Stomach smooth muscle (tissue), 2 donors: ENCODE data around the gene RNF34.
"Not testable (repeated sequence)": the region's sequence is repeated elsewhere in the genome, so short reads cannot be mapped to it uniquely, and the experiment has no call there.

Experiments used
- H3K27ac ChIP-seq: one replicate; pipeline ENCODE4 v1.7.0; 2013; ENCODE audit warnings: mild to moderate bottlenecking, low read length, inconsistent platforms
- H3K27me3 ChIP-seq, 2 donors: one replicate each; pipeline ENCODE4 v1.7.0; 2013; ENCODE audit warnings: low read length in 2 of 2; ENCODE audit not compliant: insufficient read depth in 2 of 2, control insufficient read depth in 1 of 2
- H3K36me3 ChIP-seq, 2 donors: one replicate each; pipeline ENCODE4 v1.7.0; 2013; ENCODE audit warnings: low read length in 2 of 2; ENCODE audit not compliant: control insufficient read depth in 2 of 2, insufficient read depth in 2 of 2
- H3K4me1 ChIP-seq: one replicate; pipeline ENCODE4 v1.7.0; 2013; ENCODE audit warnings: low read length; ENCODE audit not compliant: control insufficient read depth, insufficient read depth
- H3K4me3 ChIP-seq, 2 donors: one replicate each; pipeline ENCODE4 v1.7.0; 2013; ENCODE audit warnings: low read length in 2 of 2
- H3K9ac ChIP-seq, 2 donors: one replicate each; pipeline ENCODE4 v1.7.0; 2013; ENCODE audit warnings: low read length in 2 of 2, mild to moderate bottlenecking in 1 of 2
- H3K9me3 ChIP-seq, 2 donors: one replicate each; pipeline ENCODE4 v1.7.0; 2013; ENCODE audit warnings: low read length in 2 of 2; ENCODE audit not compliant: control insufficient read depth in 2 of 2
- donor health status: healthy.
- donor health status: Pancreatic carcinoma.

The RNF34 gene

DNA sequence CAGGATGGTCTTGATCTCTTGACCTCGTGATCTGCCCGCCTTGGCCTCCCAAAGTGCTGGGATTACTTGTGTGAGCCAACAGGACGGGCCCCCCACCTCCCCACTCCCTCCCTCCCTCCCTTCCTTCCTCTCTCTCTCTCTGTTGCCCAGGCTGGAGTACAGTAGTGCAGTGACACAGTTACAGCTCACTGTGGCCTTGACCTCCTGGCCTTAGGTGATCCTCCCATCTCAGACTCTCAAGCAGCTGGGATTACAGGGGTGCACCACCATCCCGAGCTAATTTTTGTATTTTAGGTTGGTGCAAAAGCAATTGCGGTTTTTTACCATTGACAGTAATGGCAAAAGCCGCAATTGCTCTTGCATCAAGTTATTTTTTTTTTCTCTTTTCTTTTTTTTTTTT, 28.5 kb upstream of the RNF34 start:
- no peak overlapping the region for H3K4me3 ChIP-seq
- no peak overlapping the region for H3K27ac ChIP-seq
- H3K4me1 ChIP-seq: no peaks in the 10 kb centered on the region
- H3K36me3 ChIP-seq: no peaks in the 10 kb centered on the region
- no peaks in the 10 kb centered on the region for H3K9me3 ChIP-seq
- H3K27me3 ChIP-seq: no peaks in the 10 kb centered on the region
- H3K9ac ChIP-seq: no peak overlapping the region

DNA sequence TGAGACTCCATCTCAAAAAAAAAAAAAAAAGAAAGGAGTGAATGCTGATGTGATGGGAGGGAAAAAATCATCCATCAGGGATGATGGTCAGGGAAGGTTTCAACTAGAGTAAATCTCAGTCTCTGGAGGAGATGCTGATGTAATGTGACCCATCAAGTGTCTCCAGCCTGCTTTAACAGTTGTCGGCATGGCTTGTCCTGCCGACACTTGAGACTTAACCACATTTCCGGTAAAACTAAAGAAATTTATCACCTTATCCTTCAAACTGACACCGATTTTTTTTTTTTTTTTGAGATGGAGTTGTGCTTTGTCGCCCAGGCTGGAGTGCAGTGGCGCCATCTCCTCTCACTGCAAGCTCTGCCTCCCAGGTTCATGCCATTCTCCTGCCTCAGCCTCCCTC, 26.2 kb upstream of the RNF34 start:
- no peaks in the 10 kb centered on the region for H3K4me1 ChIP-seq
- no peak overlapping the region for H3K27ac ChIP-seq
- H3K27me3 ChIP-seq: no peaks in the 10 kb centered on the region
- H3K36me3 ChIP-seq: no peaks in the 10 kb centered on the region
- H3K4me3 ChIP-seq: no peak overlapping the region
- H3K9me3 ChIP-seq: no peaks in the 10 kb centered on the region
- H3K9ac ChIP-seq: no peak overlapping the region

DNA sequence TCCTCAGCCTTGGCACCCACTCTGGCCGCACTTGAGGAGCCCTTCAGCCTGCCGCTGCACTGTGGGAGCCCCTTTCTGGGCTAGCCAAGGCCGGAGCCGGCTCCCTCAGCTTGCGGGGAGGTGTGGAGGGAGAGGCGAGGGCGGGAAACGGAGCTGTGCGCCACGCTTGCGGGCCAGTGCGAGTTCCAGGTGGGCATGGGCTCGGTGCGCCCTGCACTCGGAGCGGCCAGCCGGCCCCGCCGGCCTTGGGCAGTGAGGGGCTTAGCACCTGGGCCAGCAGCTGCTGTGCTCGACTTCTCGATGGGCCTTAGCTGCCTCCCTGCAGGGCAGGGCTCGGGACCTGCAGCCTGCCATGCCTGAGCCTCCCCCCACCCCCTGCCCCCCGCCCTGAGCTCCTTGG, 25.6 kb upstream of the RNF34 start:
- not testable (repeated sequence) for H3K4me3 ChIP-seq, H3K4me1 ChIP-seq, H3K36me3 ChIP-seq, H3K9ac ChIP-seq, H3K9me3 ChIP-seq, H3K27ac ChIP-seq, H3K27me3 ChIP-seq

DNA sequence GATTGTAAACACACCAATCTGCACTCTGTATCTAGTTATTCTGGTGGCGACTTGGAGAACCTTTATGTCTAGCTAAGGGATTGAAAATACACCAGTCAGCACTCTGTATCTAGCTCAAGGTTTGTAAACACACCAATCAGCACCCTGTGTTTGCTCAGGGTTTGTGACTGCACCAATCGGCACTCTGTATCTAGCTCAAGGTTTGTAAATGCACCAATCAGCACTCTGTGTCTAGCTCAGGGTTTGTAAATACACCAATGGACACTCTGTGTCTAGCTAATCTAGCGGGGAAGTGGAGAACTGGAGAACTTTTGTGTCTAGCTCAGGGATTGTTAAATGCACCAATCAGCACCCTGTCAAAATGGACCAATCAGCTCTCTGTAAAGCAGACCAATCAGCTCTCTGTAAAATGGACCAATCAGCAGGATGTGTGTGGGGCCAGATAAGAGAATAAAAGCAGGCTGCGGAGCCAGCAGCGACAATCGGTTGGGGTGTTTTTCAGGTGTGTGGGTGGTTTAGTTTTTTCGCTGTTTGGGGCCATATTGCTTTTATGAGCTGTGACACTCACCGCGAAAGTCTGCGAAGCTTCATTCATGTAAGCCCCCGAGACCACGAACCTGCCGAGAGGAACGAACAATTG, 24.9 kb upstream of the RNF34 start:
- H3K27ac ChIP-seq, H3K4me3 ChIP-seq, H3K4me1 ChIP-seq, H3K27me3 ChIP-seq, H3K36me3 ChIP-seq, H3K9me3 ChIP-seq, H3K9ac ChIP-seq: not testable (repeated sequence)

DNA sequence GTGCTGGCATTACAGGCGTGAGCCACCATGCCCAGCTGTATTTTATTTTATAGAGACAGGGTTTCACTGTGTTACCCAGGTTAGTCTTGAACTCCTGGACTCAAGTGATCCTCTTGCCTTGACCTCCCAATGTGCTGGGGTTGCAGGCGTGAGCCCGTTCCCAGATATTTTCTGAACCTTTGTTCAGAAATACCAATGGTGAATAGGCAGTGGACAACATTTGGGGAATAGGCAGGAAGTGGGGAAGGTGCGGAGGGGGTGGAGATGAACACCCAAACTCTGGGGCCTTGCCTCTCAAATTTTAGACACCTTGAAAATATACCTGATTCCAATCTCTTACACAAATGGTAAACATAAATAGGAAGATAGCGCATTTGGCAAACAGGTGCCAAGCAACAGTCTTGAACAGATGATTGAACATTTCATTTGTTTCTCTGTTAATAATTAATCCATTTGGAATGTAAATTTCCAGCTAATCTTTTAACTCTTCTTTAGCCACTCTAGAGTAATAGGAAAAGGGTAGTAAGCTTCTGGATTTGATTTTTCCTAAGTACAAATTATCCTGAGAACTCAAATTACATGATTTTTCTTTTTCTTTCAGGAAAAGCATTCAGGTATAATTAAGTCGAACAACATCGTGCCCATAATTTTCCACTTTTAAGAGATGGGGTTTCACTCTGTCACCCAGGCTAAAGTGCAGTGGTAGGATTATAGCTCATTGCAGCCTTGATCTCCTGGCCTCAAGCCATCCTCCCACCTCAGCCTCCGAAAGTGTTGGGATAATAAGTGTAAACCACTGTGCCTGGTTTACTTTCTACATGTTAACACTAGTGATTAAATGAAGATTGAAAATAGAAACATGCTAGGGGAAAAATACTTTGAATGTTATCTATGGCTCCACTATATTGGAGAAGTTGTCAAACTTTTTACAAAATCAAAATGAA, 22.9 kb upstream of the RNF34 start:
- no peaks in the 10 kb centered on the region for H3K4me1 ChIP-seq
- no peak overlapping the region for H3K9ac ChIP-seq
- H3K27ac ChIP-seq: no peak overlapping the region
- H3K36me3 ChIP-seq: no peaks in the 10 kb centered on the region
- no peaks in the 10 kb centered on the region for H3K9me3 ChIP-seq
- H3K27me3 ChIP-seq: no peaks in the 10 kb centered on the region
- no peak overlapping the region for H3K4me3 ChIP-seq

DNA sequence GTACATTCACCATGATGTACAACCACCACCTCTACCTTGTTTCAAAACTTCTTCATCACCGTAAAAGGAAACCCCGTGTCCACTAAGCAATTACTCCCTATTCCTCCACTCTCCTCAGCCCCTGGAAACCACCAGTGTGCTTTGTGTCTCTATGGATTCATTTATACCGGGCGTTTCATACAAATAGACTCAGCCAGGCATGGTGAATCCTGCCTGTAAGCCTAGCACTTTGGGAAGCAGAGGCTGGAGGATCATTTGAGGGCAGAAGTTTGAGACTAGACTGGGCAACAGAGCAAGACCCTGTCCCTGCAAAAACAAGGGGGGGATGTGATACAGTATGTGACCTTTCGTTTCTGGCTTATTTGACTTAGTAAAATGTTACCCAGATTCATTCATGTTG, 21.2 kb upstream of the RNF34 start:
- Histone ChIP-seq H3K27me3 (no peaks in the 10 kb centered on the region), H3K9me3 (no peaks in the 10 kb centered on the region), H3K27ac (no peak overlapping the region), H3K4me1 (no peaks in the 10 kb centered on the region), H3K9ac (no peak overlapping the region), H3K36me3 (no peaks in the 10 kb centered on the region), H3K4me3 (no peak overlapping the region)

DNA sequence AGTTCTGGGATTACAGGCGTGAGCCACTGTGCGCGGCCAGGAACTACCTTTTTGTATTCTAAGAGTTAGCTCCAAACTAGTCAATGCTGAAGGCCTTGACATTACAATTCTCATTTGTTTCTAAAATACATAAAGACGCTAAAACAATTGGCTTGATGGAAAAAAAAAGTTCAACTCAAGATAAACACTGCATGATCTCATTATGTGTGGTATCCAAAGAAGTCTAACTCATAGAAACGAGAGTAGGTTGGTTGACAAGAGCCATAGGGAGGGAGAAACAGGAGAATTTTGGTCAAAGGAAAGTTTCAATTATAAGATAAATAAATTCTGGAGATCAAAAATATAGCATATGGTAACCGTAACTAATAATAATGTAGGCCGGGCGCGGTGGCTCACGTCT, 20.0 kb upstream of the RNF34 start:
- Histone ChIP-seq H3K9ac (no peak overlapping the region), H3K27me3 (no peaks in the 10 kb centered on the region), H3K4me1 (no peaks in the 10 kb centered on the region), H3K27ac (no peak overlapping the region), H3K36me3 (no peaks in the 10 kb centered on the region), H3K9me3 (no peaks in the 10 kb centered on the region), H3K4me3 (no peak overlapping the region)

DNA sequence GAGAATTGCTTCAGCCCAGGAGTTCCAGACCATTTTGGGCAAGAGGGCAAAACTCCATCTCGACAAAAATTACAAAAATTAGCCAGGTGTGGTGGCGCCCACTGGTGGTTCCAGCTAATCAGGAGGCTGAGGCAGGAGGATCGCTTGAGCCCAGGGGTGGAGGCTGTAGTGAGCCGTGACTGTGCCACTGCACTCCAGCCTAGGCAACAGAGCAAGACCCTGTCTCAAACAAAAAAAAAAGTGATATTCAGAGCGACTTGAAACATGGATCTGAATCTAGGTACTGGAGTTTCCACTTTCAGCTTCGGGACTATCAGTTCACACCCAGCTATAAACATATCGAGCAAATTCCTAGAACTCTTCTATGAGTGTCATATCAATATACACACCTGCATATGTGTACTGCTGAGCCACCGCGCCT, 16.3 kb upstream of the RNF34 start:
- Histone ChIP-seq H3K4me3 (no peak overlapping the region), H3K9ac (no peak overlapping the region), H3K9me3 (no peaks in the 10 kb centered on the region), H3K4me1 (no peaks in the 10 kb centered on the region), H3K27me3 (no peaks in the 10 kb centered on the region), H3K36me3 (no peaks in the 10 kb centered on the region), H3K27ac (no peak overlapping the region)

DNA sequence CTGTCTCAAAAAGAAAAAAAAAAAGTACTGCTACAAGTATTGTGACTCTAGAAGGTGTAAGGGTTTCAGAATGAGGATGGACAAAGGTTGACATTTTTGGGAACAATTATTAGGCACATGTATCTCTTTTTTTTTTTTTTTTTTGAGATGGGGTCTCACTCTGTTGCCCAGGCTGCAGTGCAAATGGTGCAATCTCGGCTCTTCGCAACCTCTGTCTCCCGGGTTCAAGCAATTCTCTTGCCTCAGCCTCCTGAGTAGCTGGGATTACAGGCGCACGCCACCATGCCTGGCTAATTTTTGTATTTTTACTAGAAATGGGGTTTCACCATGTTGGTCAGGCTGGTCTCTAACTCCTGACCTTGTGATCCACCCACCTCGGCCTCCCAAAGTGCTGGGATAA, 15.0 kb upstream of the RNF34 start:
- H3K4me3 ChIP-seq, H3K27ac ChIP-seq, H3K36me3 ChIP-seq, H3K27me3 ChIP-seq, H3K9ac ChIP-seq, H3K9me3 ChIP-seq, H3K4me1 ChIP-seq: not testable (repeated sequence)

DNA sequence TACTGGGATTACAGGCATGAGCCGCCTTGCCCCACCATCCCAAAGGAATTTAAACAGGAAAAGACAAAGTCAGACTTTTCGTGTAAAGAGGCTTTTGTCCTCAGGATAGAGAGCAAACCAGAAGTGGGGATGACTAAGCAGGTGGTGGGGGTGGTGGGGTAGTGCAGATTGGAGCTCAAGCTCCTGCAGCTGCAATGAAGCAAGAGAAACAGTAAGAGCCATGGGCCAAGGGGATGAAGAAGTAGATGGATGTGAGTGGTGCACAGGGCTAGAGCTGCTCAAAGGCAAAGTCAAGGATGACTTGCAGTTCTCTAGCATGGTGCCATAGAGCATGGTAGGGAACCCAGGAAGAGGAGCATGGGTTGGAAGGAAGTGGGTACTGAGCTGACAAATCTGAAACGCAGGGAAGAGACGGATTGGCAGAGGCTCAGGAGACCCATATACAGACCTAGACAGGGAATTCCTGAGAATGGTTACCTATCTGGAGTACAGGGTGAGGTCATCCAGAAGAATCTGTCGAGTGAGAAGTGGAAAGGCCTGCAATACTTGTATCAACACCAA, 11.4 kb upstream of the RNF34 start:
- Histone ChIP-seq H3K36me3 (no peaks in the 10 kb centered on the region), H3K4me3 (no peak overlapping the region), H3K4me1 (no peaks in the 10 kb centered on the region), H3K27ac (no peak overlapping the region), H3K27me3 (no peaks in the 10 kb centered on the region), H3K9ac (no peak overlapping the region), H3K9me3 (no peaks in the 10 kb centered on the region)

DNA sequence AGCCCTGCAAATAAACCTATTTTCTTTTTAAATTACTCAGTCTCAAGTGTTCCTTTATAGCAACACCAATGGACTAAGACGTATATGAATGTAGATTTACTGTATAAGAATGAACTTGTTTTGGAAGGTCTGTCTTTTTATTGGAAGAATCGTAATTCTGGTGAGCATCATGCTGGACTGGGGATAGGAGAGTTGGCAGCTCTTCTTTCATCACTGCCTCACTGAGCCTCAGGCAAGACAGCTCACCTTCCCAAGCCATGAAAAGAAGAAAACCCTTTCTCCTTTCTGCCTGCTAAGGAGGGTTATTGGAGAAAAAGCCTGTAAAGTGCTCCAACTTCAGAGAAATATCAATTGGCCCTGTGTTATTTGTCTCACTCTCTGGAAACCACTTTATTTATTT, 9.1 kb upstream of the RNF34 start:
- Histone ChIP-seq H3K9ac (no peak overlapping the region), H3K9me3 (no peaks in the 10 kb centered on the region), H3K27ac (no peak overlapping the region), H3K27me3 (no peaks in the 10 kb centered on the region), H3K4me3 (no peak overlapping the region), H3K4me1 (no peaks in the 10 kb centered on the region), H3K36me3 (no peaks in the 10 kb centered on the region)
